ENCODE data around the gene KLHDC10.

- TF ChIP-seq EZH2 (IDR thresholded peaks at IDR 0.05; ENCODE audit: low read length, missing control alignments) = no peak
- TF ChIP-seq CTCF (conservative IDR thresholded peaks at IDR 0.05 in 1 of 2, IDR thresholded peaks at IDR 0.05 in 1 of 2; ENCODE audit: low read depth in 1 of 2, low read length in 2 of 2) = no peak
These were observed 48.2 kb upstream of the KLHDC10 start for GRCh38 chr7:130022115-130022514.
